Transverse colon (tissue), 3 donors: ENCODE data around the gene WSB1.

ENCODE experiments used
- CTCF ChIP-seq, 5 experiments: fragments of 200-600 bp in 3 of 5; fragments of 450-650 bp in 2 of 5; sonication (generic) in 3 of 5; IDR thresholded peaks; 1 replicate in 2 of 5; 2 replicates in 3 of 5; pipeline ENCODE4 v1.5.1; 2016 to 2017; ENCODE audit warnings: antibody characterized with exemption in 5 of 5, inconsistent platforms in 3 of 5, mild to moderate bottlenecking in 2 of 5, moderate library complexity in 1 of 5
- POLR2A ChIP-seq: fragments of 450-650 bp; IDR thresholded peaks from one replicate; pipeline ENCODE4 v1.6.1; 2016; ENCODE audit warnings: antibody characterized with exemption, mild to moderate bottlenecking, moderate library complexity

GRCh38 chr17:27247958-27248342 is 46.0 kb upstream of the WSB1 start:
- no peak for TF ChIP-seq CTCF (IDR thresholded peaks at IDR 0.05)
- no peak for TF ChIP-seq POLR2A
